Lower leg skin (tissue), 3 donors: Measurements from ENCODE around the gene PTPRB.

Experiments
- POLR2A ChIP-seq, 2 donors: fragments of 450-650 bp; IDR thresholded peaks; one replicate each; pipeline ENCODE4 v1.6.1; 2016 to 2017; ENCODE audit warnings: antibody characterized with exemption in 2 of 2, mild to moderate bottlenecking in 1 of 2, moderate library complexity in 1 of 2
- TF ChIP-seq, protein P1 (sequence below), 3 donors: fragments of 450-650 bp; IDR thresholded peaks; one replicate each; pipeline ENCODE4 v1.5.1; 2016; ENCODE audit warnings: antibody characterized with exemption in 3 of 3, mild to moderate bottlenecking in 3 of 3, moderate library complexity in 2 of 3

DNA sequence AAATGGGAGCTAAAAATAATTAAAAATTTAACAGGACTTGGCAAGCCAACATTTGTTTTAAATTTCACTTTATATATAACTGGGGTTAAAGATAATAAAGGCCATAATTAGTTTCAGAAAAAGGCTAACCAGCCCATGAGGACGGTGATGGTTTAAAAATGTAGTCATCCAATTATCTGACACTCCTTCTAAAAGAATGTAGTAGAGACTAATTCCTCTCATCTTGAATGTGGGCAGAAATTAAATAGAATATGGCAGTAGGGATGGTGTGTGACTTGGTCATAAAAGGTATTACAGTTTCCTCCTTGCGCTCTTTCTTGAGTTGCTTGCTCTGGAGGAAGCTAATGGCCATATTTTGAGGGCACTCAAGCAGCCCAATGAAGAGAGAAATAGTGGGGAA is 49.1 kb upstream of the PTPRB start:
- TF ChIP-seq, protein P1, sequence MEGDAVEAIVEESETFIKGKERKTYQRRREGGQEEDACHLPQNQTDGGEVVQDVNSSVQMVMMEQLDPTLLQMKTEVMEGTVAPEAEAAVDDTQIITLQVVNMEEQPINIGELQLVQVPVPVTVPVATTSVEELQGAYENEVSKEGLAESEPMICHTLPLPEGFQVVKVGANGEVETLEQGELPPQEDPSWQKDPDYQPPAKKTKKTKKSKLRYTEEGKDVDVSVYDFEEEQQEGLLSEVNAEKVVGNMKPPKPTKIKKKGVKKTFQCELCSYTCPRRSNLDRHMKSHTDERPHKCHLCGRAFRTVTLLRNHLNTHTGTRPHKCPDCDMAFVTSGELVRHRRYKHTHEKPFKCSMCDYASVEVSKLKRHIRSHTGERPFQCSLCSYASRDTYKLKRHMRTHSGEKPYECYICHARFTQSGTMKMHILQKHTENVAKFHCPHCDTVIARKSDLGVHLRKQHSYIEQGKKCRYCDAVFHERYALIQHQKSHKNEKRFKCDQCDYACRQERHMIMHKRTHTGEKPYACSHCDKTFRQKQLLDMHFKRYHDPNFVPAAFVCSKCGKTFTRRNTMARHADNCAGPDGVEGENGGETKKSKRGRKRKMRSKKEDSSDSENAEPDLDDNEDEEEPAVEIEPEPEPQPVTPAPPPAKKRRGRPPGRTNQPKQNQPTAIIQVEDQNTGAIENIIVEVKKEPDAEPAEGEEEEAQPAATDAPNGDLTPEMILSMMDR (IDR thresholded peaks at IDR 0.05): no peak
- no peak for TF ChIP-seq POLR2A (IDR thresholded peaks at IDR 0.05)
